Left renal cortex interstitium (tissue), 4 donors: ENCODE results near the gene GCNT1. TPM values are rescaled to one million over a fixed set of nuclear protein-coding genes. Genes with fewer than 3 reads are reported as not detected.
"Not testable (repeated sequence)": the region's sequence is repeated elsewhere in the genome, so short reads cannot be mapped to it uniquely, and the experiment has no call there.

Experiments used
- DNase-seq, 4 donors: peaks; one replicate each; pipeline ENCODE4 v3.0.0-alpha.2; 2013; ENCODE audit warnings: low read depth in 4 of 4, low spot score in 2 of 4, missing footprints in 1 of 4
- polyA plus RNA-seq, 4 donors: library from polyadenylated mRNA; unstranded; fragments of 120-200 nt; gene quantifications; one replicate each; pipeline ENCODE4 v1.2.1, GENCODE V29; 2013; ENCODE audit not compliant: insufficient read length in 4 of 4

The GCNT1 gene
- polyA plus RNA-seq, 4 donors = 3.1 to 6.2 (median 4.4) TPM

GRCh38 chr9:76530458-76531110 is 71.6 kb downstream of the GCNT1 start:
- DNase-seq = no peak

- DNase-seq = no peak
Measured at GRCh38 chr9:76531231-76531780, 72.3 kb downstream of the GCNT1 start.

- DNase-seq = not testable (repeated sequence)
Measured at GRCh38 chr9:76532877-76533276, 73.9 kb downstream of the GCNT1 start.

- DNase-seq = no peak
Measured at GRCh38 chr9:76534026-76534425, 75.0 kb downstream of the GCNT1 start.

GRCh38 chr9:76537150-76537646 is 78.2 kb downstream of the GCNT1 start:
- no peak for DNase-seq

GRCh38 chr9:76539180-76539579 is 80.2 kb downstream of the GCNT1 start:
- no peak for DNase-seq

GRCh38 chr9:76542360-76542759 is 83.4 kb downstream of the GCNT1 start:
- DNase-seq = no peak

- no peak for DNase-seq
Measured at GRCh38 chr9:76545191-76545590, 86.2 kb downstream of the GCNT1 start.

- DNase-seq = no peak
Measured at GRCh38 chr9:76552181-76552580, 93.2 kb downstream of the GCNT1 start.

GRCh38 chr9:76552751-76553455 is 93.9 kb downstream of the GCNT1 start:
- DNase-seq = no peak

- no peak for DNase-seq
Measured at GRCh38 chr9:76553680-76554079, 94.7 kb downstream of the GCNT1 start.

Other genes starting within 250 kb of the GCNT1 start
- 10 to 100 TPM; 20.5 to 31.4 (median 27.8) TPM for gene RFK, start 64.8 kb upstream of the GCNT1 start, polyA plus RNA-seq